D721Med (cell line): ENCODE measurements around the gene PMM1.

Experiments used
- DNase-seq: peaks from one replicate; pipeline ENCODE4 v3.0.0; 2011; ENCODE audit warnings: low spot score; ENCODE audit not compliant: insufficient read length
- FAIRE-seq: peaks from 2 replicates; lab custom pipeline; 2011; peaks lifted over from hg19 to GRCh38; lab: Jason Lieb, UNC
- TF ChIP-seq, protein P1 (sequence below): IDR thresholded peaks from 2 replicates; pipeline ENCODE4 v1.5.1; 2012; ENCODE audit warnings: mild to moderate bottlenecking, control low read depth; ENCODE audit not compliant: insufficient read depth; ENCODE audit errors: missing control alignments

Gene PMM1

DNA sequence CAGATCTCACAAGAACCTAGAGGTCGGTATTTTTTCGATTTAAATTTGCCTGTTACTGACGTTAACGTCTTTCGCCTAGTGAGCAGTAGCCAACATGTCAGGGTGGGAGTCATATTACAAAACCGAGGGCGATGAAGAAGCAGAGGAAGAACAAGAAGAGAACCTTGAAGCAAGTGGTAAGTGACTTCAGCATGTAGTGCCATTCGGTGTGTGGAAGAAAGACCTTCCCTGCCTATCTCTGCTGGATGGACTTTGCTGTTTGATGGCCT, 32.2 kb upstream of the PMM1 start:
- DNase-seq (no peak), FAIRE-seq (no peak)
- TF ChIP-seq, protein P1, sequence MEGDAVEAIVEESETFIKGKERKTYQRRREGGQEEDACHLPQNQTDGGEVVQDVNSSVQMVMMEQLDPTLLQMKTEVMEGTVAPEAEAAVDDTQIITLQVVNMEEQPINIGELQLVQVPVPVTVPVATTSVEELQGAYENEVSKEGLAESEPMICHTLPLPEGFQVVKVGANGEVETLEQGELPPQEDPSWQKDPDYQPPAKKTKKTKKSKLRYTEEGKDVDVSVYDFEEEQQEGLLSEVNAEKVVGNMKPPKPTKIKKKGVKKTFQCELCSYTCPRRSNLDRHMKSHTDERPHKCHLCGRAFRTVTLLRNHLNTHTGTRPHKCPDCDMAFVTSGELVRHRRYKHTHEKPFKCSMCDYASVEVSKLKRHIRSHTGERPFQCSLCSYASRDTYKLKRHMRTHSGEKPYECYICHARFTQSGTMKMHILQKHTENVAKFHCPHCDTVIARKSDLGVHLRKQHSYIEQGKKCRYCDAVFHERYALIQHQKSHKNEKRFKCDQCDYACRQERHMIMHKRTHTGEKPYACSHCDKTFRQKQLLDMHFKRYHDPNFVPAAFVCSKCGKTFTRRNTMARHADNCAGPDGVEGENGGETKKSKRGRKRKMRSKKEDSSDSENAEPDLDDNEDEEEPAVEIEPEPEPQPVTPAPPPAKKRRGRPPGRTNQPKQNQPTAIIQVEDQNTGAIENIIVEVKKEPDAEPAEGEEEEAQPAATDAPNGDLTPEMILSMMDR: no peak

- FAIRE-seq (no peak), DNase-seq (peak; percentile 62)
- TF ChIP-seq, protein P1: no peak
Observed at GRCh38 chr22:41621099-41621910, 31.7 kb upstream of the PMM1 start, which contains the start of gene XRCC6. TSS of gene XRCC6 (plus strand) at chr22:41621295. CDS start at chr22:41622005, 710 bp downstream.

DNA sequence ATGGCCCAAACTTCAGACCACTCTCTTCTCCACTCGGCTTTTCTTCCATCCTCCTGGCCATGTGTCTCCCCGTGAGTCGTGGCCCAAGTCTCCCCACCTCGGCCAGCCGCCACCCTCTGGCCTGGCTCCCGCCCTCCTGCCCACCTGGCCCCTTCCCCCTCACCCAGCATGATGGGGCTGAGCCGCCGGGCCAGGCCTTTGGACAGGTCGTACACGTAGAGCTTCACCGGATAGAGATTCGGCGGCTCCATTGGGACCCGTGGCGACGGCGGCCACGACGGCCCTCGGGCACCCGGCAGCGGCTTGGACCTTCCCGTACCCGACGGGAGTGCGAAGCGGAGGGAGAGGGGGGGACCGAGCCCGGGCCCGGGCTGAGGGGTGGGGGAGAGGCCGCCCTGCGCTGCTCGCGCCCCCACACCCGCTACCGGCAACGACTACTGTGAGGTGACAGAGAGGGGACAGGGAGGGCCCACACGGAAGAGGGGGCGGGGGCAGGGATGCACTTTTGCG, 31.0 kb upstream of the PMM1 start, which contains the start of gene DESI1:
DESI1 (minus strand) TSS at position 455 of the 510 bp plus-strand sequence; CDS start at position 251, 204 bp downstream.
- DNase-seq (no peak), FAIRE-seq (no peak)
- TF ChIP-seq, protein P1: no peak

DNA sequence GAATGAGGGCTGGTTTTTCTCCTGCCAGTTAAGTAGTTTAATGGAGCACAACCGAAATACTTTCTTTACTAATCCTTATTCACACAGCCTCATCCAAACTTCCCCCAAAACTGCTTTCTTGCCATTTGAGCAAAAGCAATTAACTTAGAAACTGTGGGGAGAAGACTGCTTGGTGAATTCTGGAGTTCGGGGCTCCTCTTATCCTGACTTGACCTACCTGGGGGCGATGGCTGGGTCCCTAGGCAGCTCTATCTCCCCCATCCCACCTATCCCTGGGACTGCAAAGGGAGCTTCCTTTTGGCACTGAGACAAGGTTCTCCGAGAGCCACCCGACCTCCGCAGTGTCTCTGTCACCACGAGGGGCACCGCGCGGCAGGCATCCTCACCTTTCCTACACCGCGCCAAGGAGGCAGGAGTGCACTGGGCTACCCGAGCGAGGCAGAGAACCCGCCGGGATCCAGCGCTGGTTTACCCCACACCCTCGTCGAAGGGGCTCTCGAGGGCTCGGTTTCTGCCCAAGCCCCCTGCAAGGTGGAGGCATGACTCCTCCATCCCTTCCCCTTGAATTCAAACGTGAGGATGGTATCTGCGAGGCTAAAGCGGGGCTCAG, 30.4 kb upstream of the PMM1 start:
- DNase-seq: no peak
- TF ChIP-seq, protein P1: no peak
- FAIRE-seq: no peak

DNA sequence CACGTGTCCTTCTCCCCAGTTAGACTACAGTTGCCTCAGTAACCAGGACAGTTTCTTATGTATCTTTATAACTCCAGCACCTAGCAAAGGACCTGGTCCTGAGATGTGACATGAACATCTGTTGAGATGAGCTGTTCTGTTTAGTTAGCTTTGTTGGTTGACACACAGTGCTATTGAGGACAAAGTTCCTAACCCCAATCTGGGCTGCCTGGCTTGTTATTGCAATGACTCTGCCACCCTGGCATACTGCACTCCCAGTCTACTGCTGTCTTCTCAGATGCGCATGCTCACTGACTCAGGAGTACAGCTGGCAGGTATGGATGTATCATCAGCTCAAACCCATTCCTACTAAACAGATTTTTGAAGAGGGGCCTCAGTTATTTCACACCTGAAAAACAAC, 23.8 kb upstream of the PMM1 start:
- TF ChIP-seq, protein P1: no peak
- DNase-seq: no peak
- no peak for FAIRE-seq

GRCh38 chr22:41612603-41613306, 23.1 kb upstream of the PMM1 start:
- TF ChIP-seq, protein P1: no peak
- no peak for DNase-seq
- FAIRE-seq: no peak
